Measurements from ENCODE around the gene CYTH2.

CYTH2 gene

GRCh38 chr19:48496959-48497727 lies 28.0 kb downstream of the CYTH2 start:
- DNase-seq = no peak

GRCh38 chr19:48497728-48498594 lies 28.8 kb downstream of the CYTH2 start:
- no peak for DNase-seq

DNA sequence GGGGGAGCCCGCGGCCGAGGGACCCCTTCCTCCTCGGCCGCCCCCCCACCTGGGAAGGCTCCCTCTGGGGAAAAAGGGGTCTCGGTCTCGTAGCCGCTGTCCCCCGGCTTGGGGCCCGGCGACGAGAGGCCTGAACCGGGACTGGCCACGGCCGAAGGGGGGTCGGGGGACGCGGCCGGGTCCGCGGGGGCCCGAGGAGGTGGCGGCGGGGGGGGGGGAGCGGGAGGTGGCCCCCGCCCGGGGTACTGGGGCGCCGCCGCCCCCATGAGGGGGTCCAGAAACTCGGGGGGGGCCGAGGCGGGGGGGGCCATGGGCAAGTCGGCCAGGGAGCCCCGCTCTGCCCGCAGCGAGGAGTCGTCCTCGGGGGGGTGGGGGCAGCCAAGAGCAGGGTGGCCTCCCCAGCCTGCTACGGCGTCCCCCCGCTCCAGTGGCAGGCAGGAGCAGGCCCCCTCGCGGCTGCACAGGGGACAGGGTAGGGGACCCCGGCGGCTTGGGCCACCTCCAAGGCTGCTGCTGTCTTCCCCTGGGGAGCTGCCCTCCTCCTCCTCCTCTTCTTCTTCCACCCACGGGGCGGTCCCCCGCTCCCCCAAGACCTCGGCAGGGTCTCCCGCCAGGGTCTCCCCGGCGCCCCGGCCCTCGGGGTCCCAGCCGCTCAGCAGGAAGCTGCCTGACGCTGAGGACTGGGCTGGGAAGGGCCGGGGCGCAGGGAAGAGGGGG lies 29.6 kb downstream of the CYTH2 start:
- no peak for DNase-seq

DNA sequence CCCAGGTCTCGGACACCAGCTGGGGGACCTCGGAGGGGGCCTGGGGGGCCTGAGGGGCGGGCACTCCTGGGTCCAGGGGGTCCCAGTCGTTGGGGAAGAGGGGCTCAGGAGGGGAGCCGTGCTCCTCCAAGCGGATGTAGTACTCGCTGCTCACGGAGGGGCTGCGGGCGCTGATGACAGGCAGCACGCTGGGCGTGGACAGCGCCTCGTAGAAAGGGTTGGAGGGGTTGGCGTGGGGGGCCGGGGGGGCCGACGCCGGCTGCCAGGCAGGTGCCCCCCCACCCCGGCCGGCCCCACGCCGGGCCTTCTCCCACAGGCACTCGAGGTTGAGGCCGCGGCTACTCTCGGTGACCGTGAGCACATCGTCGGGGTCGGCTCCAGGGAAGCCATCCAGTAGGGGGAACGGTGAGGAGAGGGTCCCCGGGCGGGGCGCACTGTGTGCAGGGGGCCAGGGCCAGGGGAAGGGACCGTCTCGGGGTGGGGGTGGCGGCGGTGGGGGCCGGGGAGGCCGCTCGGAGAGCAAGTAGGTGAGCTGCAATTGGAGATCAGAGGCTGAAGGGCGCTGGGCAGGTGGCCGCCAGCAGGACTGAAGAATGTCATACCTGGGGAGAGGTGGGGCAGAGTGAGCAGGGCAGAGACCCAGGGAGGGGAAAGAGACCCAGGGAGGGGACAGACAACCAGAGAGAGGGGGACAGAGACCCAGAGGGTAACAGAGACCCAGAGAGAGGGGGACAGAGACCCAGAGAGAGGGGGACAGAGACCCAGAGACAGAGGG lies 30.3 kb downstream of the CYTH2 start:
- DNase-seq = no peak

GRCh38 chr19:48500830-48501493 lies 31.8 kb downstream of the CYTH2 start:
- no peak for DNase-seq

- peak; percentile 92 for DNase-seq
These were observed 32.6 kb downstream of the CYTH2 start for GRCh38 chr19:48501494-48502349.

DNA sequence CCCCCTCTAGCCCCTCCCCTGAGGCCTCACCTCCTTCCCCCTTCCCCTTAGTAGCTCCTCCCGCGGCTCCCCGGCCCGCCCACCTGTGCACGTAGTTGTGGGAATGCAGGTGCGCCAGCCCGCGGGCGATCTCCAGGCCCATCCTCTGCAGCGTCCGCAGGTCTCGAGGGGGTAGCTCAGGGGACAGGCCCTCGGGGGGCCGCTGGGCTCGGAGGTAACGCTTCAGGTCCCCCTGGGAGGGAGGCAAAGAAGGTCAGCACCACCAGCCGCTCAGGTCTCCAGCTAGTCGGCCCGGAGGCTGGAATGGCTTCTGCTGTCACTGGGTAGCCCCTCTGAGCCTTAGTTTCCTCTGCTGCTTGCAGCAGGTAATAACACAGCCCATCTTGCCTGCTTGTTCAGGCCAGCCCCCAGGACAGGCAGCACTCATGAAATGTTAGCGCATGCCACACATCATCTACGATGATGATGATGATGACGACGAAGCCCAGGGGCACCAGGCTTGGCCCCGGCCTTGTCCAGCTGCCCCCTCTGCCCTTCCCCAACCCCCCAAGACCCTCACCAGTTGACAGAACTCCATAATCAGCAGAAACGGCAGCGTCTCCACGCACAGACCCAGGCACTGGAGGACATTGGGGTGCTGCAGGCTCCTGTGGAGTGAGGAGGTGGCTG lies 33.3 kb downstream of the CYTH2 start:
- no peak for DNase-seq

GRCh38 chr19:48506138-48506733 lies 37.1 kb downstream of the CYTH2 start:
- DNase-seq = no peak

DNA sequence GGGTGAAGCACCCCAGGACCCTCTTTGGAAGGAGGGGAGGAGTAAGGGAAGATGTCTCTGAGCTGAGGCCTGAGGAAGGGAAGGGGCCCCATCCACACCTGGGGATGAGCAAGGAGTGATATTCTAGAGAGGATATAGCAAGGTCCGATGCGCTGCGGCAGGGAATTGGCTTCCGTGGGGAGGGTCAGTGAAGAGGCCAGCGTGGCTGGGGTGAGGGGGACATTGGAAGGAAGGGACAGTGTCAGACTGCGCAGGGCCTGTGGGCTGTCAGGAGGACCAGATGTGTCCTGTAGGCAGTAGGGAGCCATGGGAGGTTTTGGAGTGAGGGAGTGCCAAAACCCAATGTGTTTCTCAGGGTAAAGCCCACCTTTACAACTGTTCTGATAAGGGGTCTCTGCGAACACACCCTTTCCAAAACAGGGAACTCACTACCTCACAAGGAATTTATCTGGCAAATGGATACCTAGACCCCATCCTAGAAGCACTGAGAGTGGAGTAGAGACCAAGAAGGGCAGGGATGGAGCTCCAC lies 38.8 kb downstream of the CYTH2 start:
- DNase-seq = no peak

GRCh38 chr19:48508729-48509411 lies 39.7 kb downstream of the CYTH2 start:
- DNase-seq = no peak

DNA sequence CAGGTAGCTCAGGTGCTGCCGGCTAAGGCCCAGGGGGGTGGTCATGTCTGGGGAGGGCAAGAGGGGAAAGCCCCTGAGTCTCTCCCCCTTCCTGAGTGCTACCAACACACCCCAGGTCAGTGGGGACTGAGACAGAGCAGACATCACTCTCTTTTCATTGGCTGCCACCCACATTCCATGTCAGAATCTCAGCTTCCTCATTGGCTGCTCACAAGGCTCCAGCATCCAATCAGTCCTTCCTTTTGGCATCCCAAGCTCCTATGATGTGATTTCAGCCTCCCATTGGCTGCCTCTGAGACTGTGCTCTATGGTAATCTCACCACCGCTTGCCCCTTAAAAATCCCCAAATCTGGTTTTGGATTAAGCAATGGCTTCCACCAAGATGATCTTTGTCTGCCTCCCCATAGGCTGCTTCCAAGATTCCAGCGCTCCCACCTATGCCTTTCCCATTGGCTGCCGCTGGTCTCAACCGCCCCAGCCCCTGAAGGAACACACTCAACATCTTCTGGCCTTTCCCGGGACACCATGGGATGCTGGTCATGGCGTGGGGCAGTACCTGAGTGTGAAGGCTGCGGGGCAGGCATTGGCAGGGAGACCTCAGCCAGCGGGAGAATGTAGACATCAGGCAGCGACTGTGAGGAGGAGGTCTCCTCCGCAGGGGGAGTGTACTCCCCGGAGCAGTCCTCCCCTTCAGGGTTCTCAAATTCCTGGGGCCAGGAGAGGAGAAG lies 40.5 kb downstream of the CYTH2 start:
- no peak for DNase-seq

DNA sequence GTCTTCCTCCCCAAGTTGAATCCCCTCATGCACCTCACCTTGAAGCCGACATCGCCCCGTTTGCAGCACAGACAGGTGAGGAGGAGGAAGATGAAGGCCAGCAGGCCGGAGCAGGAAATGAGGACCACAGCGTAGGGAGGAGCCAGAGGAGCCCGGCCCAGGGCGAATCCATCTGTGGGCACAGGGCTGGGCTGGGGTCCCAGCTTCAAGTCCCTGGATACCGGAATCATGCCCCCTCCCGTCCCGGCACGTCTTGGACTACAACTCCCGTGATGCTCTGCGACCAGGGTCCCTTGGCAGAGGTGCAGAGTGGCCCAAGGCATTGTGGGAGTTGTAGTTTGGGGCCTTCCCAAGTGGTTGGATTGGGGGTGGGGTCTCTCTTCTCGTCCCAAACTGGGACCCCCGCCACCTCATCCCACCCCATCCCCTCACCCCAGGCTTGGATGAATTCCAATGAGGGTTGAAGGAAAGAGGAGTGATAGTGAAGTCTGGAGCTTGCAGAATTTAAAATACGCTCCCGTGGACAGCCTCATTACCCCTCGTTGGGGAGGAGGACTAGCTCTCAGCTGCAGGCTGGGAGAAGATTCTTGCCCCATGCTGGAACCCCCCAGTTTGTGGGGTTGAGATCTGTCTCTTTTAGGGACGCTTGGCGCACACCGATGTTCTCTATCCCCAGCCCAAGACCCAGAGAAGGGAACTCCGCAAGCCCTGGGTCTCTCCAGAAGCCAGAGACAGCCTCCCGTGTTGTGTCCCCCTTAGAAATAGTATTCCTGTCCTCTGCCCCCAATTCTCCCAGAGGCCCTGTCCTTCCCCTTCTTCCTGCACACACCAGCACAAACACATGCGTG lies 41.5 kb downstream of the CYTH2 start:
- DNase-seq = no peak

DNA sequence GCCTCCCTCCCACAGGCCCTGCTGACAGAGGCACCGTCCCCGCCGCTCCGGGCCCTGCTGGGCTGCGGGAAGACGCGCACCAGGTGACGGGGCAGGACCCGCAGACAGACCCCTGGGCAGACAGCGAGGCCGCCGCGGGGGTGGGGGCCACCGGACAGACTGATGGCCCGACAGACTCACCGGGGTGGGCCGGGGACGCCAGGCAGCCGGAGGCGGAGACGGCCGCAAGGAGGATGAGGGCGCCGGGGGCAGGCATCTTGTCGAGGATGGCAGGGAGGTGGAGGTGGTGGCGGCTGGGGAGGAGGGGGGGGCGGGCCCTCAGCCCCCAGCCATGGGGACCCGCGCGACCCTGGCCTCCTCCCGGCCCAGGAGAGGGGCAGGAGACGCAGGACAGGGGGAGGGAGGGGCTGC lies 42.2 kb downstream of the CYTH2 start:
- no peak for DNase-seq

- no peak for DNase-seq
These were observed 42.8 kb downstream of the CYTH2 start, which contains the start of gene LMTK3 for GRCh38 chr19:48511800-48512503. TSS of gene LMTK3 (minus strand) at chr19:48511835. CDS start at chr19:48511576, 259 bp downstream.

DNA sequence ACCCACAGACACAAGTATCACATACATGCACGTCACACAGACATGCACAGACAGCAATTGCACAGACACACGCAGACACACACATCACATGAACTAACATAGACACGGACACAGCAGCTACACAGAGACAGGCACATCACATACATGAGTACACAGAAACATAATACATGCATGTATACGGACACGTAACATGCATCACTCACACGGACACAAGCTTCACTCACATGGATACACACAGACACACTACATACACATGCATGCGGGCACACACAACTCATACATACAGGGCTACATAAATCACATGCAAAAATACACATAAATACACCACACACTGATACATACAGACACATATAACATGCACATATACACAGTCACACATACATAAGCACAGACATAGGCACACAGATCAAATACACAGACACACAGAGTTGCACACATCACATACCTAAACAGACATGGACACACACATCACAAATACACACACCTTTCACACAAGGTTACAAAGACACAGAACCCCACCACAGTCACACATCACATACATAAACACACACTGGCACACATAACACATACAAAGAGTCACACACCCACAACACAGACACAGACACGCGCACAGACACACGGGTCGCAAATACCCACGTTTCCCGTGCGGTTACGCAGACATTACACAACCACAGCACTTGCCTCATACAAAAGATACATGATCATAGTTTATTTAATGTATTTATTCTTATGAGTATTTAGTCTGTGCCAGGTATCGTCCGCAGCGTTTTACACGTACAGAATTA lies 43.5 kb downstream of the CYTH2 start:
- DNase-seq = no peak
